ENCODE results near the gene HBM. TPM values are rescaled to one million over a fixed set of nuclear protein-coding genes. Genes with fewer than 3 reads are reported as not detected.

HBM gene
- total and polyA plus RNA-seq, 10 of the 15 experiments (the other 5 are each of a cell fraction or from before 2014, with no cell fraction given) = 0.23 TPM; not detected in 9

DNA sequence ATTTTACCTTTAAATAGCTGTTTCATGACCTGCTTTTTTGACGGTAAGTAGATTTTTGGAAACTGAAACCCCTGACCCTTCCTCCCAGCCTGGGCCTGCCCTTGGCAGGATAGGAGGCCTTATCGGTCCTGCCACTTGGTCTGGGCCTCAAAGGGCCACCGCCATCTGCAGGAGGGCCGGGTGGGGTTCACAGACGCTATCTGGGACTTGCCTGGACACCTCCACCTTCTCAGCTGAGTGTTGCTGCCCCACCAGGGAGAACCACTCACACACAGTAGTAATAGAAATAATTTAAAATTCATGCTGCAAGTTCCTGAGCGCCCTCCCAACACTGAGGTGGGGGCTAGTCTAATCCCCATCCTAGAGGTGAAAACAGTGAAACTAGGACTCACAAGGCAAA, 22.7 kb upstream of the HBM start (continued):
- TF ChIP-seq, protein P1, sequence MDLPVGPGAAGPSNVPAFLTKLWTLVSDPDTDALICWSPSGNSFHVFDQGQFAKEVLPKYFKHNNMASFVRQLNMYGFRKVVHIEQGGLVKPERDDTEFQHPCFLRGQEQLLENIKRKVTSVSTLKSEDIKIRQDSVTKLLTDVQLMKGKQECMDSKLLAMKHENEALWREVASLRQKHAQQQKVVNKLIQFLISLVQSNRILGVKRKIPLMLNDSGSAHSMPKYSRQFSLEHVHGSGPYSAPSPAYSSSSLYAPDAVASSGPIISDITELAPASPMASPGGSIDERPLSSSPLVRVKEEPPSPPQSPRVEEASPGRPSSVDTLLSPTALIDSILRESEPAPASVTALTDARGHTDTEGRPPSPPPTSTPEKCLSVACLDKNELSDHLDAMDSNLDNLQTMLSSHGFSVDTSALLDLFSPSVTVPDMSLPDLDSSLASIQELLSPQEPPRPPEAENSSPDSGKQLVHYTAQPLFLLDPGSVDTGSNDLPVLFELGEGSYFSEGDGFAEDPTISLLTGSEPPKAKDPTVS (IDR thresholded peaks at IDR 0.05; ENCODE audit: low read depth, low read length) = no peak
- no peak for TF ChIP-seq DPF2 (IDR thresholded peaks at IDR 0.05)

GRCh38 chr16:143456-143855, 22.3 kb upstream of the HBM start:
- ATAC-seq (no peak), DNase-seq (ENCODE audit: low read depth, low spot score) (no peak), FAIRE-seq (no peak)
- no TSS peak for BruUV-seq (replicated peaks)
- ChIA-PET CTCF (interaction anchor here (0.9 to 1.3 kb wide), 2 partner anchors 18 to 36 kb away, joined by 3 to 4 read pairs; no protein-coding TSS in a partner anchor), POLR2A (interaction anchor here (0.6 kb wide), 1 partner anchor 15 kb away, joined by 3 read pairs; no protein-coding TSS in a partner anchor), SMC1A (ENCODE audit: uncharacterized antibody, unreplicated experiment) (no interaction called here), RAD21 (ENCODE audit: unreplicated experiment) (no interaction called here)
- no peaks in the 10 kb centered on the region for H3K4me1 ChIP-seq (ENCODE audit: control insufficient read depth, insufficient read depth, low read length)
- no peaks in the 10 kb centered on the region for H4K20me1 ChIP-seq (ENCODE audit: control insufficient read depth, insufficient read depth)
- H3K27ac ChIP-seq (ENCODE audit: control insufficient read depth, insufficient read depth) = no peak overlapping the region
- in situ Hi-C loops (cut with MboI) (no loop called here), intact Hi-C loops (cut with micrococcal nuclease; ENCODE audit: unreplicated experiment) (no loop called here)
- no peak overlapping the region for H3K4me3 ChIP-seq
- no peak for TF ChIP-seq DPF2 (IDR thresholded peaks at IDR 0.05)
- no peak for TF ChIP-seq POLR2AphosphoS2 (IDR thresholded peaks at IDR 0.05; ENCODE audit: low read depth, low read length)
- TF ChIP-seq SIX5 (IDR thresholded peaks at IDR 0.05; ENCODE audit: low read depth, low read length, severe bottlenecking) = no peak
- TF ChIP-seq CHD1 (IDR thresholded peaks at IDR 0.05; ENCODE audit: low read depth, low read length) = no peak
- no peaks in the 10 kb centered on the region for H3K9me3 ChIP-seq (replicated peaks; ENCODE audit: control insufficient read depth, insufficient read depth, low read length)
- H2AFZ ChIP-seq (ENCODE audit: control insufficient read depth, low read depth, low read length) = no peak overlapping the region
- H3K4me2 ChIP-seq (ENCODE audit: control insufficient read depth, insufficient read depth) = no peak overlapping the region
- no peaks in the 10 kb centered on the region for H3K27me3 ChIP-seq (replicated peaks in 1 of 2; ENCODE audit: control insufficient read depth in 2 of 2, insufficient read depth in 2 of 2, low read length in 1 of 2)
- no peak overlapping the region for H3K9ac ChIP-seq (ENCODE audit: control insufficient read depth, insufficient read depth, low read length)
- 20% methylated on average over 6 of the region's 6 CpGs for WGBS (ENCODE audit: insufficient coverage, insufficient replicate concordance, low lambda C conversion rate, missing lambda C conversion rate)
- H3K79me2 ChIP-seq (ENCODE audit: control insufficient read depth, insufficient read depth, low read length) = no peaks in the 10 kb centered on the region
- H3K36me3 ChIP-seq (ENCODE audit: control insufficient read depth in 2 of 2, insufficient read depth in 2 of 2, low read length in 1 of 2) = no peaks in the 10 kb centered on the region

Data from GM12878 (cell line).